ENCODE measurements around the gene EPM2AIP1.

GRCh38 chr3:36944012-36944640, 48.8 kb downstream of the EPM2AIP1 start:
- TF ChIP-seq CTCF (IDR thresholded peaks at IDR 0.05) (peak; percentile 9), EZH2 (IDR thresholded peaks at IDR 0.05) (peak; percentile 77)
